HG03175 (cell line): ENCODE measurements around the gene DDX59.
A peak's percentile ranks its signal among the peaks of the same experiment; 100 is the strongest.

Experiments
- ATAC-seq: cut with Tn5 transposase; IDR thresholded peaks from one replicate; pipeline ENCODE4 v1.9.1; 2021; ENCODE audit warnings: mild to moderate bottlenecking, moderate library complexity; ENCODE audit not compliant: unreplicated experiment

DDX59 gene

GRCh38 chr1:200669314-200670241 is at the start of gene DDX59:
Gene DDX59, minus strand, starts transcription at chr1:200669907. Its CDS starts 3,167 bp downstream, at chr1:200666740.
- ATAC-seq, result peak; percentile 89

DNA sequence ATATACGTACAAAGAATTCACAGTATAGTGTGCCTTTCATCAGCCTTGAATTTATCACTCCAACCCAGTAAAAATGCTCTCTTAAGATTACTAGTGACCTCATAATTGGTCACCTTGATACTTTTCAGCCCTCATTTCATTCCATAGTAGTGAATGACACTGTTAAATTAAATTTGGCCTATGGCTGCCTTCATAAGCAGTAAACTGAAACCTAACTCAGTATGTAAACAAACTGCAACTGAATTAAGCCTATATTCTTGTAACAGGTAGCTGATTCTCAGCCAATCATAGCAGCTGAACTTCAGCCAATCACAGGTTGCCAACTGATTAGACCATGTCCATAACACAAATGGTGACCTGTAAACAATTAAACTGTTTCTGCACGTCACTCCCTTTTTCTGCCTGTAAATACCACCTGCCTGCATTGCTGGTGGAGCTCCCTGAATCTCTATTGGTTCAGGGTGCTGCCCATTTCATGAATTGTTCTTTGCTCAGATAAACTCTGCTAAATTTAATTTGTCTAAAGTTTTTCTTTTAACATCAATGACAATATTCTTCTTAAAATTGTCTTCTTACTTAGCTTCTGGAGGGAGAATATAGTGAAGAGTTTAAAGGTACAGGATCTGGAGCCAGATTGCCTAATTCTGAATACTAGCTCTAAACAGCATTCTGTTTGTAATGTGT is 44.9 kb upstream of the DDX59 start:
- ATAC-seq, result no peak

- ATAC-seq, result no peak
Measured at GRCh38 chr1:200710166-200710565, 40.5 kb upstream of the DDX59 start.

DNA sequence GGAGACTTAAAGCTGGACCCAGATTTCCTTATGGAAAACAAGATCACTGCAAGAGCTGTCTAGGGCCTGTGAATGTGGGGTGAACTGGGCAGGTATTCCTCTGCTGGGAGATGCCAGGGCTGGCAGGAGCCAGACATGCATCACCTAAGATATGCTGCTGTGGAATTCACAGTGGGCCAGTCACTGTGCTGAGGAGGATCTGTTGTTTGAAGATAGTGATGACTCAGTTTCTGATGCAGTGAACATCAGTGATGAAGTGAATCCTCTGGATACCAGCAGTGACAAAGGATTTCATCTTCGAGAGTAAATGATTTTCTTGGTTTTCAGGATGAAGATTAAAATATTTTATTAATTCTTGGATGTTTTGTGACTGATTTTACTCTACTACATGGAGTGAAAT is 39.1 kb upstream of the DDX59 start:
- no peak for ATAC-seq

DNA sequence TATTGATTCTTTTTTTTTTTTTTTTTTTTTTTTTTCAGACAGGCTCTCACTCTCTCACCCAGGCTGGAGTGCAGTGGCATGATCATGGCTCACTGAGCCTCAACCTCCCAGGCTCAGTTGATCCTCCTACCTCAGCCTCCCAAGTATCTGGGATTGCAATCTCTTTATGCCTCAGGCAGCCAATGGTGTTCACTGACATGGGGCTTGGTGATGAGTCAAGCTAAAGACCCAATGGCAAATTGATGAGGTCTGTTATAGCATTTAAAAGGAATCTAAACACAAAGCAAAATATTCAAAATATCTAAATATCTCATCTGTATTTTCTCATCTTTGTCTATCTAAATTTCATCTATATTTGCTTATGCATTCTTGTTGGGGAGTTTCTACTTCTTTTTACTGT is 38.5 kb upstream of the DDX59 start:
- ATAC-seq, result no peak

DNA sequence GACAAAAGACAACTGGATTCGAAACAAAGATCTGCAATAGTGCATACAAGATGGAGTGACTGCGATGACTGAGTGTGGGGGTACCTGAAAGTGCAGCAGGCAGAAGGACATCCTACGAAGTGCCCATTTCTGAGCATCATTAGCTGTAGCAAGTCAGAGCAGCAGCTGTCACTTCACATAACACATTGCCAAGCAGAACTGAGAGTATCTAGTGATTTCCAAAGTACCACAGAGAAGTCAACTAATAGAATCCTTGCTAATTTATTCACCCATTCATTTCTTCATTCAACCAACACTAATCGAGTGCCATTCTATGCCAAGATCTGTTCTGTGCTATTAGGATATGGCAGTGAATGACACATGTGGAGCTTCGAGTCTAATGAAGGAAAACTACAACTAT is 37.4 kb upstream of the DDX59 start:
- ATAC-seq, result no peak

DNA sequence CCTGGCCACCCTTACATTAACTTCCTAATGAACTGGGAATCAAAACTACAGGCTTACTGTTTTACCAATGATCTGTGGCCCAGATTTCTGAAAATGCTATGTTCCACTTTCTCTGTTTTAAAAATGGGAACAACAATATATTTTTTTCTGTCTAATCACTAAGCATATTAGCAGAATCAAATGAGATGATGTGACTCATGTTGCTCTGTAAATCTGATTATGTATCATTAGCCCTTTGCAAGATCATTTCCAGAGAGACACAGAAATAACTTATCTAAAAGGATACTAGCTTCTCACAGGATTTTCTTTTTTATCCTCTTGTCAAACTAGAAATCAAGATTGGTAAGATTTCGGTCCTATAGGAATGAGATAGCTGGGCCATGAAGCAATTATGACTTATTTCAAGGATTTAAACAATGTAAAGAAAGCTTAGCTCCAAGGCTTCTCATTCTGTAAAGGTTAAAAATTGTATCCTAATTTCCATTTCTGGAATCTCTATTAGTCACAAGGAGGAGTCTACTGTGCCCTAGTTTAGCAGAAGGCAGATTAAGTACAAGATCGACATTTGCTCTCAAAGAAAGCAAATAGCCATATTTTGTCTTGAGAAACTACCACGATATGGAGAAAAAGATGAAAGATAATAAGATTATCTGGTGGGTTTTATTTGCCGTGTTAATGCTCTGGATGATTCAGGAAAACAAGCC is 36.6 kb upstream of the DDX59 start:
- no peak for ATAC-seq

DNA sequence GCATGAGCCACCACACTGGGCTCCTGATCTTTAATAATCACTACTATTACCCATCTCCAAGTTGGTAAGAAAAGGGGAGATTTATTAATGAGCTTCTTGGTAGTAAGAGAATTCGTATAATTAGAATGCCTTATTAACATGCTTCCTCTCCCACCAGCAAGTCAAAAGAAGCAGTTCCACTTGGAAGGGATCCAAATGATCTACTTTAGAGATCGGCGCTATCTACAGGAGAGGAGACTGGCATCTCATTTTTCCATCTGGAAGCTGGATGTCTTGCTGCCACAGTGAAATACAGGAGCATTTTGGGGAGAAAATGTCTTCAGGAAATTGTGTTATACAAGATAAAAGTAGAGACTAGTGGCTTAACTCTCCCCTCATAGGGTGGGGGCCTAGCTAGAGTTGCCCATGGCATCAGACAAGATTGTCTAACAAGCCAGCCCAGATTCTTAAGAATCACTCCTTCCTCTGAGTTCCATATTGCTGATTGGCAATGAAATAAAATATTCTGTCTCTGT is 35.3 kb upstream of the DDX59 start:
- ATAC-seq, result no peak

GRCh38 chr1:200699871-200700270 is 30.2 kb upstream of the DDX59 start:
- no peak for ATAC-seq

DNA sequence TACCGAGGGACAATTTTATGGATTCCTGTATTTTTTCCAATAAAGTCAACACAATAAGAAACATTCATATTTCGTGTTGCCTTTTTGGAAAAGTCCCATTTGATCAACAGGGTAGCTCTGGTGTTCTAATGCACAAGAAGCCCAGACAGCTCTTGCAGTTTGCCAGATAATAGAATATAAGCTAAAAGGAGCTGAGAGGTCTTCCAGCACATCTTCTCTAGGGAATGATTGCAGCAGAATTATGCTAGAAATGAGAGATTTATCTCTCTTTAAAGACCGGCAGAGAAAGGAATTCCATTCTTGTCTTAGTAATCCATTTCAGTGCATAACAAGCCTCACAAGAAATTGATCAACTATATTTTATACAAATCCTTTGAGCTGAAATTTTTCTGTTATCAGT is 25.0 kb upstream of the DDX59 start:
- no peak for ATAC-seq

GRCh38 chr1:200693327-200693726 is 23.6 kb upstream of the DDX59 start:
- no peak for ATAC-seq

DNA sequence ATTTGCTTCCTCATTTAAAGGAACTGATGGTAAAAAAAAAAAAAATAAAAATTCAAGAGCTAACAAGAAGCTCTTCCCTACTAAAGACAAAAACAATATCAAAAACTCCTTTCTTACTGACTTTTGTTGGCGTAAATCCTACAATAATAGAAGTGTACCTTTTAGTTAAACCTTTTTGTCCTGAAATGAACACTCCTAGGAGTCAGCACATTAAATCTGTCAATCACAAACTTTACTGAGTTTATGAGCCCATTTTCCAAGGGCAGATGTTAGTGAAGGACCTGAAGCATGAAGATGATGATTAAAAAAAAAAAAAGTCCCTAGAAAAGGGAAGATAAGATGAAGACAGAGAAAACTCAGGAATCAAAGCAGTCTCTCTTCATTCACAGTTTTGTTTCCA is 22.6 kb upstream of the DDX59 start:
- no peak for ATAC-seq

GRCh38 chr1:200686620-200687019 is 16.9 kb upstream of the DDX59 start:
- ATAC-seq, result no peak

DNA sequence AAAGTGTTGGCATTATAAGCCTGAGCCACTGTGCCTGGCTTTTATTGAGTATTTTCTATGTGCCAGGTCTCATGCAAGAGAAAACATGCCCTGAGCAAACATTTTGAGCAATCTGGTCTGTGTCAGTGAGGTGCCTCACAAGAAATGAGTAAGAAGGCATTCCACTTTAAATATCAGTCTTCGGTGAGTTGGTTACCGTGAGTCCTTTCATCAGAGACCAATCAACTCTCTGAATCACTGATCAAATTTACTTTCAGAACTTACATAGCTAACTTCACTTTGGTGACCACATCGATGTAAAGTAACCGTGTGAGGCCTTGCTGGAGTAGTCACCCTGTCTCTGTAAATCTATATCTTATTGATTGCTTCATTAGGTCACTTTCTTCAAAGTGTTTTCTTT is 14.3 kb upstream of the DDX59 start:
- no peak for ATAC-seq

GRCh38 chr1:200683298-200683697 is 13.6 kb upstream of the DDX59 start:
- ATAC-seq, result no peak

GRCh38 chr1:200681231-200681630 is 11.5 kb upstream of the DDX59 start:
- ATAC-seq, result no peak

- ATAC-seq, result no peak
Measured at GRCh38 chr1:200676829-200677228, 7.1 kb upstream of the DDX59 start.

GRCh38 chr1:200675588-200675852 is 5.8 kb upstream of the DDX59 start:
- no peak for ATAC-seq

DNA sequence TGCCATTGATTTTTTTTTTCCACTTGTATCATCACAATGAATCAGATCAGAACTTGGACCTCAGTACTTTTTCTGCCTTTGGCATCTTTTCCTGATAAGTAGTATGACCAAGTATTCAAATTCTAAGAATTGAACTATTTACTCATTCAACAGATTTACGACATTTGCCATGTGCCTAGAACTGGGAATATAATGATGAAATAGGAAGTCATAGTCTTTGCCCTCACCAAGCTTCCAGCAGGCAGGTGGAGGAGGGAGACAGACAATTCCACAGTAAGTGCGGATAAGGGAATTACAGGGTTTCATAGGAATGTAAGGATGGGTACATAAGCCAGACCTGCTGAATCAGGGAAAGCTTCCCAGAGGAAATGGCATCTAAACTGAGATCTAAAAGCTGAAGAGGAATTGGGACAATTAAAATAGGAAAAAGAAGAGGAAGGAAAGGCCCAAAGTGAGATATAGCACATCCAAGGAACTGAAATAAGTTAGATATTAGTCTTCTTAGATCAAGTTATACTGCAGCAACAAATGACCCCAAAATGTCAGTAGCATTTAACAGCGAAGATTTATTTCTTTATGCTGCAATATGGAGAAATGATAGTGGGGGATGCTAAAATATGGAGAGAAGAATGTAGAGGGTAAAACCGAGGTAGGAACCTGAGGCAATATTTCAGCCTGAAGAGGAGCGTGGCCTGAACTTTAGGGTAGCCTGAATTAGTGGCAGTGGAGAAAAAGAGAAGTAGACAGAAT is 5.3 kb upstream of the DDX59 start:
- ATAC-seq, result no peak

- no peak for ATAC-seq
Measured at GRCh38 chr1:200673952-200674823, 4.5 kb upstream of the DDX59 start.
